Fibroblast of upper back skin (primary cell): ENCODE data around the gene LRRC45.

Experiments
- DNase-seq: peaks from one replicate; pipeline ENCODE4 v3.0.0-alpha.2; 2013

LRRC45 gene

GRCh38 chr17:82053556-82054263 is 30.6 kb downstream of the LRRC45 start:
- no peak for DNase-seq

- no peak for DNase-seq
Measured at GRCh38 chr17:82054351-82055022, 31.4 kb downstream of the LRRC45 start.

- no peak for DNase-seq
Measured at GRCh38 chr17:82055023-82055964, 32.2 kb downstream of the LRRC45 start.

GRCh38 chr17:82055965-82056728 is 33.0 kb downstream of the LRRC45 start:
- no peak for DNase-seq

GRCh38 chr17:82056729-82057621 is 33.9 kb downstream of the LRRC45 start:
- no peak for DNase-seq

- DNase-seq = no peak
Measured at GRCh38 chr17:82058230-82058854, 35.2 kb downstream of the LRRC45 start.

GRCh38 chr17:82058855-82059249 is 35.7 kb downstream of the LRRC45 start:
- DNase-seq = no peak

- no peak for DNase-seq
Measured at GRCh38 chr17:82059272-82060000, 36.3 kb downstream of the LRRC45 start.

- DNase-seq = no peak
Measured at GRCh38 chr17:82060001-82060380, 36.9 kb downstream of the LRRC45 start.

- no peak for DNase-seq
Measured at GRCh38 chr17:82060614-82061013, 37.5 kb downstream of the LRRC45 start.

GRCh38 chr17:82061047-82061925 is 38.2 kb downstream of the LRRC45 start:
- DNase-seq = no peak

- no peak for DNase-seq
Measured at GRCh38 chr17:82062076-82062983, 39.2 kb downstream of the LRRC45 start.

- DNase-seq = no peak
Measured at GRCh38 chr17:82062984-82063368, 39.9 kb downstream of the LRRC45 start.

- DNase-seq = no peak
Measured at GRCh38 chr17:82063424-82064415, 40.6 kb downstream of the LRRC45 start.

- no peak for DNase-seq
Measured at GRCh38 chr17:82064433-82065192, 41.5 kb downstream of the LRRC45 start.

GRCh38 chr17:82065193-82065637 is 42.1 kb downstream of the LRRC45 start:
- DNase-seq = peak; percentile 14
